OCI-LY7 (cell line): ENCODE measurements around the gene RNASEH2C.

Source experiments
- CTCF ChIP-seq: fragments of 200-600 bp; sonication (generic); conservative IDR thresholded peaks from 2 replicates; pipeline ENCODE4 v1.5.1; 2014; ENCODE audit warnings: mild to moderate bottlenecking, antibody characterized with exemption, low read length, moderate library complexity, mixed read lengths
- EZH2phosphoT487 ChIP-seq: fragments of 200-600 bp; sonication (generic); IDR thresholded peaks from 2 replicates; pipeline ENCODE4 v1.6.1; 2018; ENCODE audit warnings: low read depth, borderline replicate concordance, mild to moderate bottlenecking, mixed run types, antibody characterized with exemption, low read length, moderate library complexity, mixed read lengths

- TF ChIP-seq CTCF: no peak
- TF ChIP-seq EZH2phosphoT487: no peak
Observed at GRCh38 chr11:65717906-65718305, 2.7 kb downstream of the RNASEH2C start.
